ENCODE data around the gene ARSK.

DNA sequence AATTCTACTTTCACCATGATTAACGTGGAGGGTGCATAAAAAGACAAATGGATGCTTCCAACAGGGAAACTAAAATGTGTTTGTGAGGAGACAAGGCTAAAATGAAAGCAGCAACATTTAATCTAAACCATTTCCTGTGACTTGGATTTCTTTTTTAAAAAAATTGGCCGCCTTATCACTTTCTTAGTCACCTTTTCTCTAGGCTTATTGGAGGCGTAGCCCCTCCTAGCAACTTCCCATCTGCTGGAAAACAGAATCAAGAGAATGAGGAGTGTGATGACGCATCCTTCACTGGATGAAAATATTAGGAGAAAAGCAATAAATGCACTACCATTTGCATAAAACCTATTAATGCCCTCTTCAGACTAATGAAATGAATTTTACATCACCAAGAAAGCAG is 64.2 kb downstream of the ARSK start:
- TF ChIP-seq POLR2A (IDR thresholded peaks at IDR 0.05), result no peak
- TF ChIP-seq POLR2AphosphoS5 (IDR thresholded peaks at IDR 0.05; ENCODE audit: insufficient read depth in 1 of 2, low read depth in 1 of 2), result no peak
